Tibial nerve (tissue), 4 donors: ENCODE measurements around the gene PCK2.

Source experiments
- EP300 ChIP-seq, 2 donors: sonication (generic); formaldehyde crosslinking; IDR thresholded peaks; one replicate each; pipeline ENCODE4 v1.6.1; 2017; ENCODE audit warnings: antibody characterized with exemption in 2 of 2, mild to moderate bottlenecking in 1 of 2
- POLR2A ChIP-seq, 2 donors: fragments of 450-650 bp; IDR thresholded peaks; one replicate each; pipeline ENCODE4 v1.6.1; 2017; ENCODE audit warnings: antibody characterized with exemption in 2 of 2, mild to moderate bottlenecking in 2 of 2, moderate library complexity in 2 of 2
- TF ChIP-seq, protein P1 (sequence below), 5 experiments: fragments of 200-600 bp in 3 of 5; fragments of 450-650 bp in 2 of 5; sonication (generic) in 3 of 5; IDR thresholded peaks; one replicate each; pipeline ENCODE4 v1.5.1; 2016 to 2019; ENCODE audit warnings: antibody characterized with exemption in 5 of 5, mild to moderate bottlenecking in 3 of 5, moderate library complexity in 2 of 5

DNA sequence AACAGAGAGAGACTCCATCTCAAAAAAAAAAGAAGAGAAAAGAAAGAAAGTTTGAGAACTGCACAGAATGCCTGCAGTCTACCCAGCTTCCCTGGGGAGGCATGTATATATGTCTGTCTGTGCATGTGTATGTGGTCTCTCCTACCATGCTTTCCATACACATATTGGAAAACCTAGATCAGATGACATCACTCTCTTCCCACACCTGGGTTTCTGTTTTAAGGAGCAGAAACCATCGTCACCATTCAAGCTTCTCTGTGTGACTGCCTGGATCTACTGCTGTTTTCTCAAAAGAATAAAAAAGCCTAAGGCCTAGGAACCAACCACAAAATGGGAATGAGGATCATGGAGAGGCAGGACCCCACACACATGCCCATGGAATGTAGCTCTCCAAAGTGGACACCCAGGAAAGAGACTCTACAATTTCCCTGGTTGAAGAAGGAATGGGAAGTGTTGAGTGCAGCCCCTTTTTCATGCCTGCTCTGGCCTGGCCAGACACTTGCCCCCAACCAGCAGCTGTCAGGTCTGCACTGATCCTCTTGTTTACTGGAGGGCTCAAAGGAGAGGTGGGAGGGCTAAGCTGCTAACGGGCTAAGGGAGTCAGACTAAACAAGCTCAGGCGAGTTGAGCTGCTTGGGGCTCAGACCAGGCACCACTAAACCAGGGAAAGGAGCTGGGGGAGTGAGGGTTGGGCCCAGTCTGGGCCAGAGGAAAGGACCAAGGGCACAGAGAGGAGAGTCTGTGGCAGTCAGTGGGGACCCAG is 7.7 kb upstream of the PCK2 start:
- TF ChIP-seq, protein P1, sequence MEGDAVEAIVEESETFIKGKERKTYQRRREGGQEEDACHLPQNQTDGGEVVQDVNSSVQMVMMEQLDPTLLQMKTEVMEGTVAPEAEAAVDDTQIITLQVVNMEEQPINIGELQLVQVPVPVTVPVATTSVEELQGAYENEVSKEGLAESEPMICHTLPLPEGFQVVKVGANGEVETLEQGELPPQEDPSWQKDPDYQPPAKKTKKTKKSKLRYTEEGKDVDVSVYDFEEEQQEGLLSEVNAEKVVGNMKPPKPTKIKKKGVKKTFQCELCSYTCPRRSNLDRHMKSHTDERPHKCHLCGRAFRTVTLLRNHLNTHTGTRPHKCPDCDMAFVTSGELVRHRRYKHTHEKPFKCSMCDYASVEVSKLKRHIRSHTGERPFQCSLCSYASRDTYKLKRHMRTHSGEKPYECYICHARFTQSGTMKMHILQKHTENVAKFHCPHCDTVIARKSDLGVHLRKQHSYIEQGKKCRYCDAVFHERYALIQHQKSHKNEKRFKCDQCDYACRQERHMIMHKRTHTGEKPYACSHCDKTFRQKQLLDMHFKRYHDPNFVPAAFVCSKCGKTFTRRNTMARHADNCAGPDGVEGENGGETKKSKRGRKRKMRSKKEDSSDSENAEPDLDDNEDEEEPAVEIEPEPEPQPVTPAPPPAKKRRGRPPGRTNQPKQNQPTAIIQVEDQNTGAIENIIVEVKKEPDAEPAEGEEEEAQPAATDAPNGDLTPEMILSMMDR (IDR thresholded peaks at IDR 0.05) = no peak
- TF ChIP-seq POLR2A (IDR thresholded peaks at IDR 0.05) (no peak), EP300 (IDR thresholded peaks at IDR 0.05) (no peak)
